IMR-90 (cell line): ENCODE measurements around the gene EPB41L2. TPM values are rescaled to one million over a fixed set of nuclear protein-coding genes. Genes with fewer than 3 reads are reported as not detected.

Source experiments
- ATAC-seq: fragments of 200-7000 bp; cut with Tn5 transposase; 2 replicates; pipeline ENCODE4 v1.9.1; 2020; ENCODE audit warnings: low read depth, mild to moderate bottlenecking, moderate library complexity
- BruUV-seq: library from RNA; stranded (reverse); fragments of 400-500 nt; replicated peaks from 2 replicates; lab custom pipeline; 2021; lab: Mats Ljungman, UMichigan
- CTCF ChIA-PET: fragments of 300-600 bp; formaldehyde crosslinking; extraction: SDS; loops from one replicate; lab custom pipeline; 2021; ENCODE audit warnings: antibody characterized with exemption; lab: Yijun Ruan, JAX
- POLR2A ChIA-PET: fragments of 300-600 bp; sonication (Branson Sonifier 250); formaldehyde crosslinking; loops from one replicate; lab custom pipeline; 2022; ENCODE audit warnings: antibody characterized with exemption; ENCODE audit not compliant: unreplicated experiment; lab: Charles Lee
- DNase-seq: peaks from one replicate; pipeline ENCODE4 v3.0.0; 2013
- H2AFZ ChIP-seq: replicated peaks from 2 replicates; pipeline ENCODE3; 2013; ENCODE audit warnings: low read length, mild to moderate bottlenecking; ENCODE audit not compliant: poor library complexity
- H2AK5ac ChIP-seq: 2 replicates; pipeline ENCODE4 v1.6.1; 2013; ENCODE audit warnings: low read depth, low read length, inconsistent platforms
- H2AK9ac ChIP-seq: replicated peaks from 2 replicates; pipeline ENCODE3; 2013; ENCODE audit warnings: mild to moderate bottlenecking, low read depth, low read length, moderate library complexity; ENCODE audit not compliant: poor library complexity
- H2BK120ac ChIP-seq: 2 replicates; pipeline ENCODE4 v1.6.1; 2013; ENCODE audit warnings: low read depth, low read length, inconsistent platforms
- H2BK15ac ChIP-seq: 3 replicates; pipeline ENCODE4 v1.6.1; 2013; ENCODE audit warnings: low read depth, low read length, inconsistent platforms
- H2BK20ac ChIP-seq: 2 replicates; pipeline ENCODE4 v1.6.1; 2013; ENCODE audit warnings: low read depth, mild to moderate bottlenecking, inconsistent platforms, low read length, moderate library complexity
- H2BK5ac ChIP-seq: 2 replicates; pipeline ENCODE4 v1.6.1; 2013; ENCODE audit warnings: mild to moderate bottlenecking, low read depth, low read length, inconsistent platforms; ENCODE audit not compliant: poor library complexity, severe bottlenecking
- H3K14ac ChIP-seq: replicated peaks from 2 replicates; pipeline ENCODE4 v1.6.1; 2013; ENCODE audit warnings: low read depth, low read length, inconsistent platforms
- H3K18ac ChIP-seq: 2 replicates; pipeline ENCODE4 v1.6.1; 2013; ENCODE audit warnings: low read depth, low read length, control low read depth
- H3K23ac ChIP-seq: 2 replicates; pipeline ENCODE4 v1.6.1; 2013; ENCODE audit warnings: low read depth, low read length, inconsistent platforms
- H3K27ac ChIP-seq: 2 replicates; pipeline ENCODE4 v1.5.1; 2013; ENCODE audit warnings: mild to moderate bottlenecking, control low read depth, low read length; ENCODE audit not compliant: insufficient read depth
- H3K27me3 ChIP-seq: 2 replicates; pipeline ENCODE4 v1.6.1; 2013; ENCODE audit warnings: low read length; ENCODE audit not compliant: control insufficient read depth, insufficient read depth
- H3K36me3 ChIP-seq: 2 replicates; pipeline ENCODE4 v1.6.1; 2013; ENCODE audit warnings: low read length, mixed read lengths; ENCODE audit not compliant: control insufficient read depth, insufficient read depth
- H3K4ac ChIP-seq: 2 replicates; pipeline ENCODE4 v1.6.1; 2013; ENCODE audit warnings: low read depth, low read length, inconsistent platforms
- H3K4me1 ChIP-seq: 2 replicates; pipeline ENCODE4 v1.6.1; 2013; ENCODE audit warnings: low read length, mixed read lengths; ENCODE audit not compliant: control insufficient read depth, insufficient read depth
- H3K4me2 ChIP-seq: 2 replicates; pipeline ENCODE4 v1.6.1; 2013; ENCODE audit warnings: low read depth, mild to moderate bottlenecking, control low read depth, low read length, moderate library complexity
- H3K4me3 ChIP-seq: 2 replicates; pipeline ENCODE4 v1.5.1; 2013; ENCODE audit warnings: low read depth, mild to moderate bottlenecking, control low read depth, low read length, moderate library complexity; ENCODE audit not compliant: insufficient read depth
- H3K56ac ChIP-seq: 2 replicates; pipeline ENCODE4 v1.6.1; 2013; ENCODE audit warnings: low read length, inconsistent platforms; ENCODE audit not compliant: insufficient read depth; ENCODE audit errors: extremely low read depth
- H3K79me1 ChIP-seq, 2 experiments: 2 replicates each; pipeline ENCODE4 v1.6.1; 2013; ENCODE audit warnings: low read length in 2 of 2, inconsistent platforms in 1 of 2, low read depth in 1 of 2
- H3K9ac ChIP-seq: 2 replicates; pipeline ENCODE4 v1.6.1; 2013; ENCODE audit warnings: low read depth, low read length, control low read depth
- H3K9me1 ChIP-seq: 2 replicates; pipeline ENCODE4 v1.6.1; 2013; ENCODE audit warnings: low read length, inconsistent platforms; ENCODE audit not compliant: insufficient read depth
- H3K9me3 ChIP-seq: 2 replicates; pipeline ENCODE4 v1.6.1; 2013; ENCODE audit warnings: low read length; ENCODE audit not compliant: control insufficient read depth, insufficient read depth
- H4K20me1 ChIP-seq: 2 replicates; pipeline ENCODE4 v1.6.1; 2013; ENCODE audit warnings: low read length, inconsistent platforms; ENCODE audit not compliant: insufficient read depth
- H4K5ac ChIP-seq: 2 replicates; pipeline ENCODE4 v1.6.1; 2013; ENCODE audit warnings: mild to moderate bottlenecking, low read depth, low read length, control low read depth
- H4K8ac ChIP-seq, 2 experiments: 2 replicates each; pipeline ENCODE4 v1.6.1; 2013; ENCODE audit warnings: low read depth in 2 of 2, low read length in 2 of 2, control low read depth in 1 of 2, inconsistent platforms in 1 of 2
- H4K91ac ChIP-seq: 2 replicates; pipeline ENCODE4 v1.6.1; 2013; ENCODE audit warnings: low read depth, low read length, inconsistent platforms; ENCODE audit not compliant: insufficient read depth
- CEBPB ChIP-seq: IDR thresholded peaks from 2 replicates; pipeline ENCODE4 v1.6.1; 2012; ENCODE audit warnings: low read depth, low read length, improper control_type of control experiment
- MAFK ChIP-seq: IDR thresholded peaks from 2 replicates; pipeline ENCODE4 v1.6.1; 2012; ENCODE audit warnings: low read depth, low read length, improper control_type of control experiment
- MAZ ChIP-seq: IDR thresholded peaks from 2 replicates; pipeline ENCODE4 v1.6.1; 2012; ENCODE audit warnings: low read depth, mild to moderate bottlenecking, low read length, improper control_type of control experiment, moderate library complexity, borderline replicate concordance
- MXI1 ChIP-seq: IDR thresholded peaks from 2 replicates; pipeline ENCODE4 v1.6.1; 2012; ENCODE audit warnings: low read depth, mild to moderate bottlenecking, low read length, moderate library complexity, borderline replicate concordance
- POLR2A ChIP-seq: IDR thresholded peaks from 2 replicates; pipeline ENCODE4 v1.6.1; 2012; ENCODE audit warnings: mild to moderate bottlenecking, low read depth, low read length
- RAD21 ChIP-seq: IDR thresholded peaks from 2 replicates; pipeline ENCODE4 v1.6.1; 2012; ENCODE audit warnings: low read length, improper control_type of control experiment
- RFX5 ChIP-seq: IDR thresholded peaks from 2 replicates; pipeline ENCODE4 v1.8.0; 2012; ENCODE audit warnings: low read depth, mild to moderate bottlenecking, low read length, moderate library complexity
- SMC3 ChIP-seq: fragments of 150-350 bp; IDR thresholded peaks from 2 replicates; pipeline ENCODE4 v1.6.1; 2016; ENCODE audit warnings: low read depth, mild to moderate bottlenecking, antibody characterized with exemption, low read length, moderate library complexity
- WGBS, 2 experiments: methylation state at CpG; one replicate each; pipeline versions ENCODE4 v1.1.5 to v1.1.7; 2013; ENCODE audit warnings: missing lambda C conversion rate in 2 of 2; ENCODE audit not compliant: insufficient read length in 1 of 2; ENCODE audit errors: extremely low coverage in 2 of 2; 5-methylcytosine and 5-hydroxymethylcytosine counted together
- dilution Hi-C: fragments of 300-500 bp; cut with HindIII; formaldehyde crosslinking; loops from one replicate; pipeline ENCODE4 v1.14.3; 2018; ENCODE audit warnings: low sequenced_read_pairs; ENCODE audit not compliant: unreplicated experiment
- in situ Hi-C: fragments of 300-500 bp; cut with MboI; formaldehyde crosslinking; loops from 3 replicates; pipeline ENCODE4 v1.14.3; 2019; ENCODE audit warnings: low sequenced_read_pairs, inconsistent platforms, mixed read lengths
- intact Hi-C: fragments of 100-400 bp; cut with micrococcal nuclease; formaldehyde crosslinking; loops from 2 replicates; pipeline ENCODE4 v1.10.0; 2022
- polyA plus RNA-seq, 3 experiments: library from polyadenylated mRNA; depleted of rRNA; stranded (reverse); fragments of >200 nt; gene quantifications; 2 replicates each; pipeline ENCODE4 v1.2.3, GENCODE V29; 2012; ENCODE audit warnings: low replicate concordance in 1 of 3
- total RNA-seq: library from RNA; depleted of rRNA; stranded (reverse); fragments of >200 nt; gene quantifications from 2 replicates; pipeline ENCODE4 v1.2.3, GENCODE V29; 2012
- TF ChIP-seq, protein P1 (sequence below): fragments of 150-350 bp; IDR thresholded peaks from 2 replicates; pipeline ENCODE4 v1.6.1; 2016; ENCODE audit warnings: low read depth, mild to moderate bottlenecking, low read length, moderate library complexity, borderline replicate concordance

EPB41L2 gene
- total and polyA plus RNA-seq, 2 of the 4 experiments (the other 2 are of a cell fraction): 85.7 to 99.8 TPM

DNA sequence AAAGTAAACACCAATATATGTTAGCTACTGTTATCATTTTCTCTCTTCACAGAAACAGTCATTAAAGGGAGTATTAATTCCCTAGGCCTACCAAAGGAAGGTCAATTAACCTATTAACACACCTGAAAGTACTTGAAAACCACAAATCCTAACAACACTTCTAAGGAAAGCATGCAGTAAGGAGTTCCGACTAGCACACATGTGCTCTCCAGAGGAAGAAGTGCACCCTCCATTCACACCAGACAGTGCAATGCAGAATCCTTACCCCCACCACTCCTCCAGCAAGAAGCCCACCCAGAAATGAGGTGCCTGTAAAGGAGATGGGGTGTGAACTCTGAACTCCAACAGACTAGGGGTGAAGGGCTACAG, 58.7 kb downstream of the EPB41L2 start:
- Histone ChIP-seq H3K9me1 (peaks cover 11% of the 10 kb centered on the region; the same call in 1 of the 2 replicates), H4K5ac (no peak overlapping the region), H4K91ac (no peak overlapping the region; the same call in 1 of the 2 replicates), H4K20me1 (peaks cover 30% of the 10 kb centered on the region), H3K18ac (no peak overlapping the region), H2AFZ (no peak overlapping the region), H3K4me2 (no peak overlapping the region), H3K56ac (no peak overlapping the region), H3K79me1 (peaks cover 44 to 77% of the 10 kb centered on the region in 2 experiments), H3K9ac (no peak overlapping the region), H3K23ac (0 out of 2 replicates have a peak overlapping the region, but pooled peaks have one; percentile 40), H3K36me3 (no peaks in the 10 kb centered on the region; the same call in 1 of the 2 replicates), H2BK5ac (no peak overlapping the region), H3K14ac (no peak overlapping the region), H3K4me3 (no peak overlapping the region), H3K27ac (no peak overlapping the region), H2AK9ac (no peak overlapping the region), H2BK20ac (no peak overlapping the region), H4K8ac (no peak overlapping the region), H2AK5ac (no peak overlapping the region), H3K9me3 (peaks cover 11% of the 10 kb centered on the region), H2BK120ac (no peak overlapping the region), H3K4ac (0 out of 2 replicates have a peak overlapping the region, but pooled peaks have one; percentile 10), H3K27me3 (no peaks in the 10 kb centered on the region), H3K4me1 (peaks cover 22% of the 10 kb centered on the region), H2BK15ac (no peak overlapping the region)
- TF ChIP-seq MAZ: no peak
- TF ChIP-seq MAFK: no peak
- TF ChIP-seq RAD21: no peak
- no peak for TF ChIP-seq RFX5
- no peak for TF ChIP-seq SMC3
- TF ChIP-seq, protein P1, sequence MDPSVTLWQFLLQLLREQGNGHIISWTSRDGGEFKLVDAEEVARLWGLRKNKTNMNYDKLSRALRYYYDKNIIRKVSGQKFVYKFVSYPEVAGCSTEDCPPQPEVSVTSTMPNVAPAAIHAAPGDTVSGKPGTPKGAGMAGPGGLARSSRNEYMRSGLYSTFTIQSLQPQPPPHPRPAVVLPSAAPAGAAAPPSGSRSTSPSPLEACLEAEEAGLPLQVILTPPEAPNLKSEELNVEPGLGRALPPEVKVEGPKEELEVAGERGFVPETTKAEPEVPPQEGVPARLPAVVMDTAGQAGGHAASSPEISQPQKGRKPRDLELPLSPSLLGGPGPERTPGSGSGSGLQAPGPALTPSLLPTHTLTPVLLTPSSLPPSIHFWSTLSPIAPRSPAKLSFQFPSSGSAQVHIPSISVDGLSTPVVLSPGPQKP: no peak
- no peak for TF ChIP-seq CEBPB
- no peak for TF ChIP-seq POLR2A
- TF ChIP-seq MXI1: no peak
- DNase-seq: no peak
- in situ Hi-C loops (no loop called here), dilution Hi-C loops (no loop called here), intact Hi-C loops (no loop called here)
- ChIA-PET POLR2A (no interaction called here), CTCF (interaction anchor here (0.7 kb wide), 1 partner anchor 12 kb away, joined by 3 read pairs; no protein-coding TSS in a partner anchor)
- ATAC-seq: no peak
- no TSS peak for BruUV-seq
- WGBS, 2 experiments: no CpG with 5 or more reads among the region's 1 CpG
